ENCODE measurements around the gene DNAJC12.
A peak's percentile ranks its signal among the peaks of the same experiment; 100 is the strongest.
"Not testable (repeated sequence)": the region's sequence is repeated elsewhere in the genome, so short reads cannot be mapped to it uniquely, and the experiment has no call there.

Gene DNAJC12

DNA sequence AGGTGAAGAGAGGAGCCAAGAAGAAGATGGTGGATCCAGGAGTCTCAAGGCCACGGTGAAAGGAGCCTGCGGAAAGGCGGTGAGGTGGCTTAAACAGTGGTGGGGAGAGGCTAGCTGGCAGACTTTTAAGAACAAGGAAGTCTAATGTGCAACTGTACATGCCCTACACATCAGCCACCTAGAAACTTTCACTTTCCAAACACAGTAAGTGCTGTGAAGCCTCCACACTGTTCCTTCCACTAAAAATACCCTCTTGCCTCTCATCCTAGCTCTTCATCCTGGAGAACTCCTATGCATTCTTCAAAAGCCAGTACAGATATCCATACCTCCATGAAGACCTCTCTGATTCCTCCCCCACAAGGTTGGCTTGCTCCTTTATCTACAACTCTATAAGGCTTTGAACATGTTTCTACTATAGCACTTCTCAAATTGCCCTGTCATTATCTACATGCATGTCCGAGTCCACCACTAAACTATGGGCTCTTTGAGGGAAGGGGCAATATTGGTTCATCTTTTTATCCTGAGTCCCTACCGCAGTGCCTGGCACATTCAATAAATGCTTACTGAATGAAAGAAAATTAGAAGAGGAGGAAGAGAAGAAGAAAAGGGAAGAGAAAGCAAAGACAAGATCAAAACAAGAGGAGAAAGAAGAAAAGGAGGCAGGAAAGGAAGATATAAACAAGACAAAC is 54.2 kb downstream of the DNAJC12 start:
- H3K9ac ChIP-seq (ENCODE audit: low read length): no peak overlapping the region
- peaks cover 20% of the 10 kb centered on the region for H3K4me1 ChIP-seq (ENCODE audit: low read length)
- no peaks in the 10 kb centered on the region for H3K36me3 ChIP-seq (replicated peaks; ENCODE audit: insufficient read depth, low read length)
- no peak for DNase-seq
- no peaks in the 10 kb centered on the region for H3K27me3 ChIP-seq (replicated peaks; ENCODE audit: insufficient read depth, low read length)
- no peaks in the 10 kb centered on the region for H3K9me2 ChIP-seq (replicated peaks; ENCODE audit: insufficient read depth, low read length)
- H3K4me3 ChIP-seq (ENCODE audit: low read length): no peak overlapping the region
- H3K9me3 ChIP-seq (replicated peaks; ENCODE audit: insufficient read depth, low read length): no peaks in the 10 kb centered on the region
- no peaks in the 10 kb centered on the region for H4K20me1 ChIP-seq (ENCODE audit: insufficient read depth, low read length)
- no peak overlapping the region for H3K4me2 ChIP-seq (ENCODE audit: low read depth, low read length)
- H3F3A ChIP-seq (ENCODE audit: insufficient read depth, low read length): peaks cover 14% of the 10 kb centered on the region
- H3K79me2 ChIP-seq (ENCODE audit: low read length): no peaks in the 10 kb centered on the region
- TF ChIP-seq EZH2 (optimal IDR thresholded peaks at IDR 0.05; ENCODE audit: low read depth, low read length) (no peak), EZH2phosphoT487 (IDR thresholded peaks at IDR 0.05; ENCODE audit: low read length) (no peak)
- TF ChIP-seq, protein P1, sequence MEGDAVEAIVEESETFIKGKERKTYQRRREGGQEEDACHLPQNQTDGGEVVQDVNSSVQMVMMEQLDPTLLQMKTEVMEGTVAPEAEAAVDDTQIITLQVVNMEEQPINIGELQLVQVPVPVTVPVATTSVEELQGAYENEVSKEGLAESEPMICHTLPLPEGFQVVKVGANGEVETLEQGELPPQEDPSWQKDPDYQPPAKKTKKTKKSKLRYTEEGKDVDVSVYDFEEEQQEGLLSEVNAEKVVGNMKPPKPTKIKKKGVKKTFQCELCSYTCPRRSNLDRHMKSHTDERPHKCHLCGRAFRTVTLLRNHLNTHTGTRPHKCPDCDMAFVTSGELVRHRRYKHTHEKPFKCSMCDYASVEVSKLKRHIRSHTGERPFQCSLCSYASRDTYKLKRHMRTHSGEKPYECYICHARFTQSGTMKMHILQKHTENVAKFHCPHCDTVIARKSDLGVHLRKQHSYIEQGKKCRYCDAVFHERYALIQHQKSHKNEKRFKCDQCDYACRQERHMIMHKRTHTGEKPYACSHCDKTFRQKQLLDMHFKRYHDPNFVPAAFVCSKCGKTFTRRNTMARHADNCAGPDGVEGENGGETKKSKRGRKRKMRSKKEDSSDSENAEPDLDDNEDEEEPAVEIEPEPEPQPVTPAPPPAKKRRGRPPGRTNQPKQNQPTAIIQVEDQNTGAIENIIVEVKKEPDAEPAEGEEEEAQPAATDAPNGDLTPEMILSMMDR (IDR thresholded peaks at IDR 0.05; ENCODE audit: low read length): no peak
- no peak overlapping the region for H2AFZ ChIP-seq (ENCODE audit: low read length)
- H3K27ac ChIP-seq (ENCODE audit: low read length): no peak overlapping the region

DNA sequence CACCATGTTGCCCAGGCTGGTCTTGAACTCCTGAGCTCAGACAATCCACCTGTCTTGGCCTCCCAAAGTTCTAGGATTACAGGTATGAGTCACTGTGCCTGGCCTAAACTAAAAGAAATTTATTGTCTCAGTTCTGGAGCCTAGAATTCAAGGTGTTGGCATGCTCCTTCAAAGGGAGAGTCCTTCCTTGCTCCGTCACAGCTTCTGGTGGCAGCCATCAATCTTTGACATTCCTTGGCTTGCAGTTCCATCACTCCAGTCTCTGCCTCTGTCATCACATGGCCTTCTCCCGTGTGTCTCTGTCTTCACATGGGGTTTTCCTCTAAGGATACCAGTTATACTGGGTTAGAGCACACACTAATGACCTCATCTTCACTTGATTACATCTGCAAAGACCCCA is 55.5 kb downstream of the DNAJC12 start:
- H3K9me2 ChIP-seq (replicated peaks; ENCODE audit: insufficient read depth, low read length): no peaks in the 10 kb centered on the region
- H3K36me3 ChIP-seq (replicated peaks; ENCODE audit: insufficient read depth, low read length): no peaks in the 10 kb centered on the region
- DNase-seq: no peak
- peaks cover 14% of the 10 kb centered on the region for H3F3A ChIP-seq (ENCODE audit: insufficient read depth, low read length)
- no peak overlapping the region for H3K9ac ChIP-seq (ENCODE audit: low read length)
- no peak for TF ChIP-seq EZH2 (optimal IDR thresholded peaks at IDR 0.05; ENCODE audit: low read depth, low read length)
- TF ChIP-seq EZH2phosphoT487 (IDR thresholded peaks at IDR 0.05; ENCODE audit: low read length): no peak
- TF ChIP-seq, protein P1 (IDR thresholded peaks at IDR 0.05; ENCODE audit: low read length): no peak
- H2AFZ ChIP-seq (ENCODE audit: low read length): no peak overlapping the region
- no peak overlapping the region for H3K4me2 ChIP-seq (ENCODE audit: low read depth, low read length)
- H3K27ac ChIP-seq (ENCODE audit: low read length): no peak overlapping the region
- H3K27me3 ChIP-seq (replicated peaks; ENCODE audit: insufficient read depth, low read length): no peaks in the 10 kb centered on the region
- H3K9me3 ChIP-seq (replicated peaks; ENCODE audit: insufficient read depth, low read length): no peaks in the 10 kb centered on the region
- H3K4me1 ChIP-seq (ENCODE audit: low read length): peaks cover 20% of the 10 kb centered on the region
- H4K20me1 ChIP-seq (ENCODE audit: insufficient read depth, low read length): no peaks in the 10 kb centered on the region
- H3K79me2 ChIP-seq (ENCODE audit: low read length): no peaks in the 10 kb centered on the region
- H3K4me3 ChIP-seq (ENCODE audit: low read length): no peak overlapping the region

DNA sequence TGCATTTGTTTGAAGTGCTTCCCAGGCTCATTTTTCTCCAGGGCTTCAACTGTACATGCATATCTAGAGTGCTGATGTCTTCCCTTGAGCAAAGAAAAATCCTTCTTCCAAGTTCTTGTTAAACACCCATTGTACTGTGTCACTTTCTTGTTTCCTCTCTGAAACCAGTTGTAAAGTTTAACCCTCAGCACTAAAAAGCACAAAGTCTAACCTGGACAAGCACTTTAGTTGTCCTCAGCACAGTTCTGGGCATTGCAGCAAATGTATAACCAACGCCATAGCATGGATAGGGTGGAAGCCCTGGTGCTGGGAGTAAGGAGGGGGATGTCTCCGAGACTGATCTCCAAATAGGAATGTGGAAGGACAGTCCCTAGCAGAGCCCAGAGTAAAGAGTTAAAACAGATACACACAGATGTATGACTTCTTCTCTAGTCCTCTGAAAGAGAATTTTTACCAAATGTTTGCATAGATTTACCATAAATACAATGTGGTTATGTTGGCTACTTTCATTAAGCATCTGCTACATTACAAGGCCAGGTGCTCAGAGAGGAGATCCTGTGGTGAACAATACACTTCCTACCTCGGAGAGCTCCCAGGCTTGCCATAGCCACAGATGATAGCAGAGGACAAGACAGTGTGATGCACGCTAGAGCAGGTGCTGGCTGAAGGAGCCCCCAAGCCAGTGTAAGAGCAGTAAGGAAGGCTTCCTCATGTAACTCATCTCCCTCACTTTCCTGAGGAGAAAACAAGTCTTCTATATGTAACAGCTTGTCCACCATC is 57.0 kb downstream of the DNAJC12 start:
- no peak overlapping the region for H2AFZ ChIP-seq (ENCODE audit: low read length)
- peak overlapping the region; percentile 61 for H3K4me2 ChIP-seq (ENCODE audit: low read depth, low read length)
- H3K4me3 ChIP-seq (ENCODE audit: low read length): peak overlapping the region; percentile 14
- no peaks in the 10 kb centered on the region for H3K9me2 ChIP-seq (replicated peaks; ENCODE audit: insufficient read depth, low read length)
- no peaks in the 10 kb centered on the region for H4K20me1 ChIP-seq (ENCODE audit: insufficient read depth, low read length)
- no peak overlapping the region for H3K27ac ChIP-seq (ENCODE audit: low read length)
- H3K36me3 ChIP-seq (replicated peaks; ENCODE audit: insufficient read depth, low read length): no peaks in the 10 kb centered on the region
- H3K79me2 ChIP-seq (ENCODE audit: low read length): no peaks in the 10 kb centered on the region
- no peaks in the 10 kb centered on the region for H3K9me3 ChIP-seq (replicated peaks; ENCODE audit: insufficient read depth, low read length)
- no peaks in the 10 kb centered on the region for H3K27me3 ChIP-seq (replicated peaks; ENCODE audit: insufficient read depth, low read length)
- no peak for TF ChIP-seq EZH2 (optimal IDR thresholded peaks at IDR 0.05; ENCODE audit: low read depth, low read length)
- TF ChIP-seq, protein P1 (IDR thresholded peaks at IDR 0.05; ENCODE audit: low read length): no peak
- TF ChIP-seq EZH2phosphoT487 (IDR thresholded peaks at IDR 0.05; ENCODE audit: low read length): no peak
- peaks cover 14% of the 10 kb centered on the region for H3F3A ChIP-seq (ENCODE audit: insufficient read depth, low read length)
- H3K4me1 ChIP-seq (ENCODE audit: low read length): peaks cover 20% of the 10 kb centered on the region
- peak; percentile 88 for DNase-seq
- H3K9ac ChIP-seq (ENCODE audit: low read length): no peak overlapping the region

DNA sequence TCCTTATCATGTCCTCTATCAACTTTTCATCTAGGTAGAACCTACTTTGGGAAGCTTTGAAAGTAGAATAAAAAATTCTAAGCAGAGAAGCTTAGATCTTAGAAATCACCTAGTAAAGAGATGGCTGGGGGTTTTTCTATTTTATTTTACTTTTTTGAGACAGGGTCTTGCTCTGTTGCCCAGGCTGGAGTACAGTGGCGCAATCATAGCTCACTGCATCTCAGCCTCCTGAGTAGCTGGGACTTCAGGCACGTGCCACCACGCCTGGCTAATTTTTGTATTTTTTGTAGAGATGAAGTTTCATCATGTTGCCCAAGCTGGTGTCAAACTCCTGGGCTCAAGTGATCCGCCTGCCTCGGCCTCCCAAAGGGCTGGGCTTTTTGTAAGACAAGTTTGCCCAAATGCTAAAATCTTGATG is 57.8 kb downstream of the DNAJC12 start:
- H3K9me2 ChIP-seq (replicated peaks; ENCODE audit: insufficient read depth, low read length); H3K4me3 ChIP-seq (ENCODE audit: low read length); H2AFZ ChIP-seq (ENCODE audit: low read length); H3K9me3 ChIP-seq (replicated peaks; ENCODE audit: insufficient read depth, low read length); H3K36me3 ChIP-seq (replicated peaks; ENCODE audit: insufficient read depth, low read length); H3K27ac ChIP-seq (ENCODE audit: low read length); DNase-seq; H3K79me2 ChIP-seq (ENCODE audit: low read length); H4K20me1 ChIP-seq (ENCODE audit: insufficient read depth, low read length); H3K27me3 ChIP-seq (replicated peaks; ENCODE audit: insufficient read depth, low read length); H3K9ac ChIP-seq (ENCODE audit: low read length): not testable (repeated sequence)
- H3K4me2 ChIP-seq (ENCODE audit: low read depth, low read length): peak overlapping the region; percentile 61; the same call in 1 of the 2 replicates
- H3F3A ChIP-seq (ENCODE audit: insufficient read depth, low read length): peaks cover 14% of the 10 kb centered on the region
- H3K4me1 ChIP-seq (ENCODE audit: low read length): peaks cover 20% of the 10 kb centered on the region
